GM12874 (cell line): ENCODE measurements around the gene NTRK3.

Source experiments
- CTCF ChIP-seq: IDR thresholded peaks from 2 replicates; pipeline ENCODE4 v1.5.1; 2011; ENCODE audit warnings: low read depth, mild to moderate bottlenecking, control low read depth, low read length, moderate library complexity; ENCODE audit not compliant: insufficient read depth

The NTRK3 gene

GRCh38 chr15:88016406-88016805, 240.1 kb downstream of the NTRK3 start:
- TF ChIP-seq CTCF: no peak

GRCh38 chr15:88015228-88015860, 241.2 kb downstream of the NTRK3 start:
- no peak for TF ChIP-seq CTCF

GRCh38 chr15:88014454-88015160, 241.9 kb downstream of the NTRK3 start:
- TF ChIP-seq CTCF: no peak

- no peak for TF ChIP-seq CTCF
Measured at GRCh38 chr15:88013111-88013510, 243.4 kb downstream of the NTRK3 start.

- TF ChIP-seq CTCF: no peak
Measured at GRCh38 chr15:88012688-88013087, 243.9 kb downstream of the NTRK3 start.

GRCh38 chr15:88012233-88012632, 244.3 kb downstream of the NTRK3 start:
- TF ChIP-seq CTCF: no peak

- no peak for TF ChIP-seq CTCF
Measured at GRCh38 chr15:88011533-88011932, 245.0 kb downstream of the NTRK3 start.
